Measurements from ENCODE around the gene TRMU. TPM values are rescaled to one million over a fixed set of nuclear protein-coding genes. Genes with fewer than 3 reads are reported as not detected.

TRMU gene
- total and polyA plus RNA-seq, 4 donors: 24.1 to 42.3 (median 34.0) TPM

DNA sequence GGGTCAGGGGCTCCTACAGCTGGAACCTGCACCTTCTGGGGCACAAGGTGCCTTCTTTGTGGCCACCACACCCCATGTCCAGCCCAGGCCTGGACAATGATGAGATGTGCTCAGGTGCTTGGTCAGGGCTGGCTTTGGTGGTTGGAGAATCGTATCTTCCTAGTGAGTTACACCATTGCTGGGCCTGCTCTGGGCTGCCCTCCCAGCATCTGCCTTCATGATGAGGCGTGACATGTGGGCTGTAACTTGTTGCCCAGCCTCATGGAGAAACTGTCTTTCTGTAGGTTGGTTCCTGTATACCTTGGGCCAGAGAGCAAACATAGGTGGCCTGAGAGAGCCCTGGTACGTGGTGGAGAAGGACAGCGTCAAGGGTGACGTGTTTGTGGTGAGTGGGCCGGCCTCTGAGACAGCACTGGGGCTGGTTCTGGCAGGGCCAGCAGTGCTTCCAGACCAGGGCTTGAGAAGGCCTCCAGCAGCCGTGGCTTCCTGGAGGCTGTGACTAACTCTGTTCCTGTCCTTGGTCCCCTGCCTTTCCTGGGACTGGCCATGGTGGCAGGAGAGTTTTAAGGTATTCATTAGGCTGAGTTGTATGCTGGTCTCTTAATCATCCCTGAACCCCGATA is 18.1 kb downstream of the TRMU start:
- H3K27me3 ChIP-seq (ENCODE audit: control insufficient read depth in 3 of 3, insufficient read depth in 3 of 3, low read length in 2 of 3): no peaks in the 10 kb centered on the region
- peaks cover 0 to 3% (median 0%) of the 10 kb centered on the region in 5 donors for H3K4me1 ChIP-seq (ENCODE audit: control insufficient read depth in 5 of 5, insufficient read depth in 5 of 5, low read length in 5 of 5)
- TF ChIP-seq, protein P1, sequence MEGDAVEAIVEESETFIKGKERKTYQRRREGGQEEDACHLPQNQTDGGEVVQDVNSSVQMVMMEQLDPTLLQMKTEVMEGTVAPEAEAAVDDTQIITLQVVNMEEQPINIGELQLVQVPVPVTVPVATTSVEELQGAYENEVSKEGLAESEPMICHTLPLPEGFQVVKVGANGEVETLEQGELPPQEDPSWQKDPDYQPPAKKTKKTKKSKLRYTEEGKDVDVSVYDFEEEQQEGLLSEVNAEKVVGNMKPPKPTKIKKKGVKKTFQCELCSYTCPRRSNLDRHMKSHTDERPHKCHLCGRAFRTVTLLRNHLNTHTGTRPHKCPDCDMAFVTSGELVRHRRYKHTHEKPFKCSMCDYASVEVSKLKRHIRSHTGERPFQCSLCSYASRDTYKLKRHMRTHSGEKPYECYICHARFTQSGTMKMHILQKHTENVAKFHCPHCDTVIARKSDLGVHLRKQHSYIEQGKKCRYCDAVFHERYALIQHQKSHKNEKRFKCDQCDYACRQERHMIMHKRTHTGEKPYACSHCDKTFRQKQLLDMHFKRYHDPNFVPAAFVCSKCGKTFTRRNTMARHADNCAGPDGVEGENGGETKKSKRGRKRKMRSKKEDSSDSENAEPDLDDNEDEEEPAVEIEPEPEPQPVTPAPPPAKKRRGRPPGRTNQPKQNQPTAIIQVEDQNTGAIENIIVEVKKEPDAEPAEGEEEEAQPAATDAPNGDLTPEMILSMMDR (IDR thresholded peaks at IDR 0.05; ENCODE audit: control extremely low read depth, extremely low read depth): no peak
- 88 to 90% methylated on average over 8 of the region's 8 CpGs for WGBS, 2 donors
- H3K36me3 ChIP-seq (ENCODE audit: control insufficient read depth in 4 of 4, insufficient read depth in 4 of 4, low read length in 4 of 4): peaks cover 8 to 80% (median 41%) of the 10 kb centered on the region in 4 donors
- no peak overlapping the region for H3K4me3 ChIP-seq
- H3K9ac ChIP-seq (ENCODE audit: insufficient read depth in 1 of 2, low read length in 2 of 2): no peak overlapping the region
- ATAC-seq (ENCODE audit: insufficient read depth, low FRiP score) (no peak), DNase-seq (no peak)
- peak overlapping the region; percentile 28 to 77 for H3K27ac ChIP-seq (ENCODE audit: low read depth in 1 of 2, low read length in 1 of 2)
- no peaks in the 10 kb centered on the region for H3K9me3 ChIP-seq (ENCODE audit: control insufficient read depth in 4 of 4, insufficient read depth in 3 of 4, low read length in 3 of 4)

DNA sequence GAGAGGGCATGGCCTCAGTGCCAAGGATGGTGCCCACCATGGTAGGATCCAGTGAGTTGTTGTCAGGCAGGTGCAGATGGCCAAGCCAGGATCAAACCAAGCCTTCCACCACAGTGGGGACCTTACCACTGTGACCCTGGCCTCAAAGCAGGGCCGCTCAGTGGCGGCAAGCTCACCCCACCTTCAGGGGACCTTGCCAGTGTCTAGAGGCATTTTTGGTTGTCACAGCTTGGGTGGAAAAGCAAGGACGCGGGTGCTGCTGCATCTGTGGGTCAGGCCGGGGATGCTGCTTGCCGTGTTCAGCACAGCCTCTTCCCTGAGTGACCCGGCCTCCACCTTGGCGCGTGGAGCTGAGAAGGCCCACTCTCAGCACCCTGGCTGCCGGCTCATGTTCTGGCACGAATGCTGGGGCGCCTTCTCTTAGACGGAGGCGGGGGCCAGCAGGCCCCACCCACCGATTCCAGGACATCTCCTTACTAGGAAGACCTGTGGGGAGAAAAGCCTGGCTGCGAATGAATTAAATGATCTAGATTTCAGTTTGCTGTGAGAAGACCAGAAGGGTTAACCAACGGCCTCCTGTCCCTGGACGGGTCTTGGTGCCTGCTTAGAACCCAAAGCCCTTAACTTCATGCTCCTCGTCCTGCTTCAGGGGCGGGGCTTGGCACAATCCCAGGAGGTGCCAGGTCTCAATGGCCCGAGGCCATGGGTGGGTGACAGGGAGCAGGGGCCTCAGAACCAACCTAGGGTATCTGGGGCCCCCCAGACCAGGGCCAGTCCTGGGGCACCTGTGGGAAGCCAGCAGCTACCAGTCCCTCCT is 18.9 kb downstream of the TRMU start:
- WGBS, 2 donors: 86 to 90% methylated on average over 21 of the region's 21 CpGs

DNA sequence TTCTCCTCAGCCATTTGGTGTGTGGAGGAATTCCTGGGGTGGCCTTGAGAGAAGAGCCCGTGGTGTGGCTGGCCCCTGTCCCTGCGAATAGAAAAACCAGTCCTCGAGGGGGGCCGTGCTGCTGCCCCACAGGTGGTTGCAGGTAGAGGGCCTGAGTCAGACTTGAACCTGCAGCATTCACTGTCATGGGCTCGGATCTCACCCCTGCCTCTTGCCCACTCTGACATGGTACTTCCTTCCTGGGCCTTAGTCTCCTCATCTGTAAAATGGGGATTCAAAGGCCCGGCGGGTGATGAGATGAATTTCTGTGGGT is 19.4 kb downstream of the TRMU start:
- H3K36me3 ChIP-seq (ENCODE audit: control insufficient read depth in 4 of 4, insufficient read depth in 4 of 4, low read length in 4 of 4): peaks cover 8 to 76% (median 38%) of the 10 kb centered on the region in 4 donors
- TF ChIP-seq, protein P1 (IDR thresholded peaks at IDR 0.05; ENCODE audit: control extremely low read depth, extremely low read depth): no peak

More for the DNA sequence above, 18.9 kb downstream of the TRMU start:
- H3K9me3 ChIP-seq (ENCODE audit: control insufficient read depth in 4 of 4, insufficient read depth in 3 of 4, low read length in 3 of 4): no peaks in the 10 kb centered on the region
- H3K27ac ChIP-seq (ENCODE audit: low read depth in 1 of 2, low read length in 1 of 2): peak overlapping the region; percentile 28 to 77
- peaks cover 8 to 78% (median 38%) of the 10 kb centered on the region in 4 donors for H3K36me3 ChIP-seq (ENCODE audit: control insufficient read depth in 4 of 4, insufficient read depth in 4 of 4, low read length in 4 of 4)
- no peak overlapping the region for H3K4me3 ChIP-seq
- no peak for DNase-seq
- peaks cover 0 to 3% (median 0%) of the 10 kb centered on the region in 5 donors for H3K4me1 ChIP-seq (ENCODE audit: control insufficient read depth in 5 of 5, insufficient read depth in 5 of 5, low read length in 5 of 5)
- TF ChIP-seq, protein P1 (IDR thresholded peaks at IDR 0.05; ENCODE audit: control extremely low read depth, extremely low read depth): no peak
- ATAC-seq (ENCODE audit: insufficient read depth, low FRiP score): no peak
- H3K9ac ChIP-seq (ENCODE audit: insufficient read depth in 1 of 2, low read length in 2 of 2): no peak overlapping the region
- no peaks in the 10 kb centered on the region for H3K27me3 ChIP-seq (ENCODE audit: control insufficient read depth in 3 of 3, insufficient read depth in 3 of 3, low read length in 2 of 3)

More for the DNA sequence above, 19.4 kb downstream of the TRMU start:
- DNase-seq (no peak), ATAC-seq (ENCODE audit: insufficient read depth, low FRiP score) (no peak)
- Histone ChIP-seq H3K4me3 (no peak overlapping the region), H3K9ac (ENCODE audit: insufficient read depth in 1 of 2, low read length in 2 of 2) (no peak overlapping the region), H3K9me3 (ENCODE audit: control insufficient read depth in 4 of 4, insufficient read depth in 3 of 4, low read length in 3 of 4) (no peaks in the 10 kb centered on the region), H3K27me3 (ENCODE audit: control insufficient read depth in 3 of 3, insufficient read depth in 3 of 3, low read length in 2 of 3) (no peaks in the 10 kb centered on the region), H3K4me1 (ENCODE audit: control insufficient read depth in 5 of 5, insufficient read depth in 5 of 5, low read length in 5 of 5) (peaks cover 0 to 3% (median 0%) of the 10 kb centered on the region in 5 donors), H3K27ac (ENCODE audit: low read depth in 1 of 2, low read length in 1 of 2) (peak overlapping the region in 1 of 2 donors; percentile 10)
- 90 to 94% methylated on average over 7 of the region's 7 CpGs for WGBS, 2 donors

Data from lung (tissue), 12 donors.